Astrocyte (in vitro differentiated cells and primary cell): ENCODE results near the gene NFKBIL1. TPM values are rescaled to one million over a fixed set of nuclear protein-coding genes. Genes with fewer than 3 reads are reported as not detected.

ENCODE experiments used
- DNase-seq: peaks from one replicate; pipeline ENCODE4 v3.0.0-alpha.2; 2010; ENCODE audit warnings: low read depth
- FAIRE-seq: peaks from 2 replicates; lab custom pipeline; 2011; peaks lifted over from hg19 to GRCh38; lab: Jason Lieb, UNC
- H2AFZ ChIP-seq: 2 replicates; pipeline ENCODE4 v1.6.0; 2012; ENCODE audit warnings: low read depth, low read length, inconsistent platforms
- H3K27ac ChIP-seq: 2 replicates; pipeline ENCODE4 v1.5.1; 2011; ENCODE audit warnings: low read depth, low read length, inconsistent platforms
- H3K27me3 ChIP-seq: 2 replicates; pipeline ENCODE4 v1.6.0; 2011; ENCODE audit warnings: low read length, inconsistent platforms; ENCODE audit not compliant: insufficient read depth
- H3K36me3 ChIP-seq: 2 replicates; pipeline ENCODE4 v1.5.1; 2011; ENCODE audit warnings: low read length, inconsistent platforms; ENCODE audit not compliant: insufficient read depth
- H3K4me1 ChIP-seq: 2 replicates; pipeline ENCODE4 v1.5.1; 2011; ENCODE audit warnings: low read length, inconsistent platforms; ENCODE audit not compliant: insufficient read depth
- H3K4me2 ChIP-seq: 2 replicates; pipeline ENCODE4 v1.6.0; 2012; ENCODE audit warnings: low read length, inconsistent platforms
- H3K4me3 ChIP-seq: 2 replicates; pipeline ENCODE4 v1.5.1; 2011; ENCODE audit warnings: low read depth, mild to moderate bottlenecking, low read length, inconsistent platforms; ENCODE audit not compliant: insufficient read depth
- H3K79me2 ChIP-seq: 2 replicates; pipeline ENCODE4 v1.6.0; 2012; ENCODE audit warnings: mild to moderate bottlenecking, low read length, inconsistent platforms; ENCODE audit not compliant: insufficient read depth
- H3K9ac ChIP-seq: 2 replicates; pipeline ENCODE4 v1.6.0; 2012; ENCODE audit warnings: mild to moderate bottlenecking, low read length, inconsistent platforms
- H3K9me3 ChIP-seq: 2 replicates; pipeline ENCODE4 v1.5.1; 2012; ENCODE audit warnings: low read depth, mild to moderate bottlenecking, low read length, inconsistent platforms; ENCODE audit not compliant: insufficient read depth
- H4K20me1 ChIP-seq: 2 replicates; pipeline ENCODE4 v1.6.0; 2012; ENCODE audit warnings: low read length, inconsistent platforms; ENCODE audit not compliant: insufficient read depth
- H3K27ac Mint-ChIP-seq: one replicate; pipeline ENCODE4 v1.8.0; 2021; ENCODE audit warnings: mild to moderate bottlenecking, mixed read lengths; ENCODE audit not compliant: unreplicated experiment
- H3K27me3 Mint-ChIP-seq: one replicate; pipeline ENCODE4 v1.8.0; 2021; ENCODE audit warnings: low read depth, mixed read lengths; ENCODE audit not compliant: unreplicated experiment
- H3K36me3 Mint-ChIP-seq: one replicate; pipeline ENCODE4 v1.8.0; 2021; ENCODE audit warnings: low read depth, mixed read lengths; ENCODE audit not compliant: unreplicated experiment
- H3K4me1 Mint-ChIP-seq: one replicate; pipeline ENCODE4 v1.8.0; 2021; ENCODE audit warnings: low read depth, mixed read lengths; ENCODE audit not compliant: unreplicated experiment
- H3K4me3 Mint-ChIP-seq: one replicate; pipeline ENCODE4 v1.8.0; 2021; ENCODE audit warnings: mild to moderate bottlenecking, moderate library complexity, mixed read lengths; ENCODE audit not compliant: unreplicated experiment
- H3K9me3 Mint-ChIP-seq: one replicate; pipeline ENCODE4 v1.8.0; 2021; ENCODE audit warnings: mild to moderate bottlenecking, mixed read lengths; ENCODE audit not compliant: unreplicated experiment
- EZH2 ChIP-seq: IDR thresholded peaks from 2 replicates; pipeline ENCODE4 v1.6.1; 2012; ENCODE audit warnings: mild to moderate bottlenecking, low read length, inconsistent platforms; ENCODE audit not compliant: insufficient read depth
- total RNA-seq: library from RNA; stranded (reverse); gene quantifications from 2 replicates; pipeline ENCODE4 v1.2.1, GENCODE V29; 2021
- TF ChIP-seq, protein P1 (sequence below): IDR thresholded peaks from 2 replicates; pipeline ENCODE4 v1.5.1; 2011; ENCODE audit warnings: low read depth, mild to moderate bottlenecking, inconsistent platforms, low read length, moderate library complexity; ENCODE audit not compliant: insufficient read depth

The NFKBIL1 gene
- total RNA-seq, 1 donor from 2014 or later = 20.4 TPM

DNA sequence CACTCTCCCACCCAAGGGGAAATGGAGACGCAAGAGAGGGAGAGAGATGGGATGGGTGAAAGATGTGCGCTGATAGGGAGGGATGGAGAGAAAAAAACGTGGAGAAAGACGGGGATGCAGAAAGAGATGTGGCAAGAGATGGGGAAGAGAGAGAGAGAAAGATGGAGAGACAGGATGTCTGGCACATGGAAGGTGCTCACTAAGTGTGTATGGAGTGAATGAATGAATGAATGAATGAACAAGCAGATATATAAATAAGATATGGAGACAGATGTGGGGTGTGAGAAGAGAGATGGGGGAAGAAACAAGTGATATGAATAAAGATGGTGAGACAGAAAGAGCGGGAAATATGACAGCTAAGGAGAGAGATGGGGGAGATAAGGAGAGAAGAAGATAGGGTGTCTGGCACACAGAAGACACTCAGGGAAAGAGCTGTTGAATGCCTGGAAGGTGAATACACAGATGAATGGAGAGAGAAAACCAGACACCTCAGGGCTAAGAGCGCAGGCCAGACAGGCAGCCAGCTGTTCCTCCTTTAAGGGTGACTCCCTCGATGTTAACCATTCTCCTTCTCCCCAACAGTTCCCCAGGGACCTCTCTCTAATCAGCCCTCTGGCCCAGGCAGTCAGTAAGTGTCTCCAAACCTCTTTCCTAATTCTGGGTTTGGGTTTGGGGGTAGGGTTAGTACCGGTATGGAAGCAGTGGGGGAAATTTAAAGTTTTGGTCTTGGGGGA, 28.7 kb downstream of the NFKBIL1 start:
- Histone ChIP-seq H3K4me3 (no peak overlapping the region), H3K79me2 (no peaks in the 10 kb centered on the region), H3K27me3 (peaks cover 3% of the 10 kb centered on the region), H3K27ac (no peak overlapping the region), H3K9me3 (no peaks in the 10 kb centered on the region), H3K4me2 (no peak overlapping the region), H3K9ac (no peak overlapping the region), H4K20me1 (no peaks in the 10 kb centered on the region), H3K4me1 (peaks cover 5% of the 10 kb centered on the region), H2AFZ (no peak overlapping the region), H3K36me3 (no peaks in the 10 kb centered on the region)
- Mint-ChIP-seq H3K27ac (no peak overlapping the region), H3K9me3 (no peaks in the 10 kb centered on the region), H3K4me3 (peak overlapping the region; percentile 40), H3K27me3 (peaks cover 27% of the 10 kb centered on the region), H3K4me1 (peaks cover 12% of the 10 kb centered on the region), H3K36me3 (no peaks in the 10 kb centered on the region)
- FAIRE-seq = no peak
- DNase-seq = no peak
- TF ChIP-seq, protein P1, sequence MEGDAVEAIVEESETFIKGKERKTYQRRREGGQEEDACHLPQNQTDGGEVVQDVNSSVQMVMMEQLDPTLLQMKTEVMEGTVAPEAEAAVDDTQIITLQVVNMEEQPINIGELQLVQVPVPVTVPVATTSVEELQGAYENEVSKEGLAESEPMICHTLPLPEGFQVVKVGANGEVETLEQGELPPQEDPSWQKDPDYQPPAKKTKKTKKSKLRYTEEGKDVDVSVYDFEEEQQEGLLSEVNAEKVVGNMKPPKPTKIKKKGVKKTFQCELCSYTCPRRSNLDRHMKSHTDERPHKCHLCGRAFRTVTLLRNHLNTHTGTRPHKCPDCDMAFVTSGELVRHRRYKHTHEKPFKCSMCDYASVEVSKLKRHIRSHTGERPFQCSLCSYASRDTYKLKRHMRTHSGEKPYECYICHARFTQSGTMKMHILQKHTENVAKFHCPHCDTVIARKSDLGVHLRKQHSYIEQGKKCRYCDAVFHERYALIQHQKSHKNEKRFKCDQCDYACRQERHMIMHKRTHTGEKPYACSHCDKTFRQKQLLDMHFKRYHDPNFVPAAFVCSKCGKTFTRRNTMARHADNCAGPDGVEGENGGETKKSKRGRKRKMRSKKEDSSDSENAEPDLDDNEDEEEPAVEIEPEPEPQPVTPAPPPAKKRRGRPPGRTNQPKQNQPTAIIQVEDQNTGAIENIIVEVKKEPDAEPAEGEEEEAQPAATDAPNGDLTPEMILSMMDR = no peak
- no peak for TF ChIP-seq EZH2

GRCh38 chr6:31576897-31577578, 29.6 kb downstream of the NFKBIL1 start:
- H3K4me2 ChIP-seq = no peak overlapping the region
- H3K79me2 ChIP-seq = no peaks in the 10 kb centered on the region
- Mint-ChIP-seq H3K27ac (no peak overlapping the region), H3K4me3 (no peak overlapping the region), H3K27me3 (peaks cover 21% of the 10 kb centered on the region), H3K9me3 (no peaks in the 10 kb centered on the region), H3K36me3 (no peaks in the 10 kb centered on the region), H3K4me1 (peaks cover 12% of the 10 kb centered on the region)
- DNase-seq = no peak
- H3K4me3 ChIP-seq = no peak overlapping the region
- H3K9me3 ChIP-seq = no peaks in the 10 kb centered on the region
- H3K27me3 ChIP-seq = peaks cover 3% of the 10 kb centered on the region
- no peak for FAIRE-seq
- H2AFZ ChIP-seq = no peak overlapping the region
- no peaks in the 10 kb centered on the region for H4K20me1 ChIP-seq
- no peaks in the 10 kb centered on the region for H3K36me3 ChIP-seq
- H3K9ac ChIP-seq = no peak overlapping the region
- TF ChIP-seq, protein P1 = no peak
- no peak for TF ChIP-seq EZH2
- H3K27ac ChIP-seq = no peak overlapping the region
- peaks cover 11% of the 10 kb centered on the region for H3K4me1 ChIP-seq

DNA sequence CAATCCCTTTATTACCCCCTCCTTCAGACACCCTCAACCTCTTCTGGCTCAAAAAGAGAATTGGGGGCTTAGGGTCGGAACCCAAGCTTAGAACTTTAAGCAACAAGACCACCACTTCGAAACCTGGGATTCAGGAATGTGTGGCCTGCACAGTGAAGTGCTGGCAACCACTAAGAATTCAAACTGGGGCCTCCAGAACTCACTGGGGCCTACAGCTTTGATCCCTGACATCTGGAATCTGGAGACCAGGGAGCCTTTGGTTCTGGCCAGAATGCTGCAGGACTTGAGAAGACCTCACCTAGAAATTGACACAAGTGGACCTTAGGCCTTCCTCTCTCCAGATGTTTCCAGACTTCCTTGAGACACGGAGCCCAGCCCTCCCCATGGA, 30.2 kb downstream of the NFKBIL1 start:
- H3K36me3 ChIP-seq = no peaks in the 10 kb centered on the region
- DNase-seq (no peak), FAIRE-seq (no peak)
- peaks cover 15% of the 10 kb centered on the region for H3K4me1 Mint-ChIP-seq
- H3K4me1 ChIP-seq = peaks cover 11% of the 10 kb centered on the region
- H3K4me2 ChIP-seq = no peak overlapping the region
- H3K36me3 Mint-ChIP-seq = no peaks in the 10 kb centered on the region
- no peaks in the 10 kb centered on the region for H3K79me2 ChIP-seq
- H2AFZ ChIP-seq = no peak overlapping the region
- no peak overlapping the region for H3K27ac Mint-ChIP-seq
- H3K27me3 ChIP-seq = peaks cover 3% of the 10 kb centered on the region
- no peaks in the 10 kb centered on the region for H3K9me3 Mint-ChIP-seq
- TF ChIP-seq EZH2 = no peak
- TF ChIP-seq, protein P1 = no peak
- H3K4me3 ChIP-seq = no peak overlapping the region
- H4K20me1 ChIP-seq = no peaks in the 10 kb centered on the region
- H3K9me3 ChIP-seq = no peaks in the 10 kb centered on the region
- no peak overlapping the region for H3K27ac ChIP-seq
- H3K4me3 Mint-ChIP-seq = no peak overlapping the region
- H3K27me3 Mint-ChIP-seq = peaks cover 18% of the 10 kb centered on the region
- no peak overlapping the region for H3K9ac ChIP-seq
